Cardiac muscle cell (in vitro differentiated cells and primary cell): ENCODE results near the gene EMC10. TPM values are rescaled to one million over a fixed set of nuclear protein-coding genes. Genes with fewer than 3 reads are reported as not detected.

Source experiments
- DNase-seq, 2 donors: peaks; one replicate each; pipeline versions ENCODE4 v3.0.0 to v3.0.0-alpha.2; 2010 to 2017; ENCODE audit warnings: low read depth in 1 of 2, low spot score in 1 of 2
- H3K27ac ChIP-seq: fragments of 200-600 bp; sonication (generic); 2 replicates; pipeline ENCODE4 v1.5.1; 2016
- H3K27me3 ChIP-seq: fragments of 200-600 bp; sonication (generic); 2 replicates; pipeline ENCODE4 v1.6.0; 2016; ENCODE audit warnings: control low read depth
- H3K36me3 ChIP-seq: fragments of 200-600 bp; sonication (generic); 2 replicates; pipeline ENCODE4 v1.5.1; 2016; ENCODE audit warnings: control low read depth
- H3K4me1 ChIP-seq: fragments of 200-600 bp; sonication (generic); 2 replicates; pipeline ENCODE4 v1.8.1; 2017; ENCODE audit warnings: low read depth, mild to moderate bottlenecking, mixed run types
- H3K4me3 ChIP-seq: fragments of 200-600 bp; sonication (generic); 2 replicates; pipeline ENCODE4 v1.5.1; 2016; ENCODE audit warnings: mild to moderate bottlenecking
- H3K9me3 ChIP-seq: fragments of 200-600 bp; sonication (generic); 2 replicates; pipeline ENCODE4 v1.5.1; 2017; ENCODE audit warnings: low read depth, mild to moderate bottlenecking, control low read depth
- polyA plus RNA-seq: library from polyadenylated mRNA; unstranded; fragments of >200 nt; fragmentation: Nextera tagmentation; extraction: Ambion mirVana; gene quantifications from 2 replicates; pipeline ENCODE4 v1.2.1, GENCODE V29; 2016
- total RNA-seq: library from RNA; depleted of rRNA; stranded (reverse); fragments of >200 nt; gene quantifications from 2 replicates; pipeline ENCODE4 v1.2.3, GENCODE V29; 2016
- TF ChIP-seq, protein P1 (sequence below): IDR thresholded peaks from 2 replicates; pipeline ENCODE4 v1.5.1; 2012; ENCODE audit warnings: low read depth, mild to moderate bottlenecking, low read length

EMC10 gene
- total and polyA plus RNA-seq, 2 experiments from 2014 or later: 280 to 308 TPM

DNA sequence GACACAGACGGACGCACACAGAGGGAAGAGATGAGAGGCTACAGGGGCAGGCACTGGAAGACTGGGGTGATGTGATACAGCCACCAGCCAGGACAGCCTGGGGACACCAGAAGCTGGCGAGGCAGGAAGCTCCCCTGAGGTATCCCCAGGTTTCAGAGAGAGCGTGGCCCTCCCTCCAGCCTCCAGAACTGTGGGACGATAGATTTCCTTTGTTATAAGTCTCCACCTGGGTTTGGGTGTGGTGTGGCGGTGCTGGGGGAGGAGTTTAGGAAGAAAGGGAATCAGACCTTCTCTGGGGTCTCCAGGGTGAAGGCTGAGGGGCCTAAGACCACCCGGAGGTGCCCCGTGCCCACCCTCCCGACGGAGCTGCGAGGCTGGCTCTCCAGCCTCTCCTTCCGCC lies 40.1 kb downstream of the EMC10 start:
- no peaks in the 10 kb centered on the region for H3K9me3 ChIP-seq
- no peak overlapping the region for H3K4me3 ChIP-seq
- TF ChIP-seq, protein P1, sequence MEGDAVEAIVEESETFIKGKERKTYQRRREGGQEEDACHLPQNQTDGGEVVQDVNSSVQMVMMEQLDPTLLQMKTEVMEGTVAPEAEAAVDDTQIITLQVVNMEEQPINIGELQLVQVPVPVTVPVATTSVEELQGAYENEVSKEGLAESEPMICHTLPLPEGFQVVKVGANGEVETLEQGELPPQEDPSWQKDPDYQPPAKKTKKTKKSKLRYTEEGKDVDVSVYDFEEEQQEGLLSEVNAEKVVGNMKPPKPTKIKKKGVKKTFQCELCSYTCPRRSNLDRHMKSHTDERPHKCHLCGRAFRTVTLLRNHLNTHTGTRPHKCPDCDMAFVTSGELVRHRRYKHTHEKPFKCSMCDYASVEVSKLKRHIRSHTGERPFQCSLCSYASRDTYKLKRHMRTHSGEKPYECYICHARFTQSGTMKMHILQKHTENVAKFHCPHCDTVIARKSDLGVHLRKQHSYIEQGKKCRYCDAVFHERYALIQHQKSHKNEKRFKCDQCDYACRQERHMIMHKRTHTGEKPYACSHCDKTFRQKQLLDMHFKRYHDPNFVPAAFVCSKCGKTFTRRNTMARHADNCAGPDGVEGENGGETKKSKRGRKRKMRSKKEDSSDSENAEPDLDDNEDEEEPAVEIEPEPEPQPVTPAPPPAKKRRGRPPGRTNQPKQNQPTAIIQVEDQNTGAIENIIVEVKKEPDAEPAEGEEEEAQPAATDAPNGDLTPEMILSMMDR: no peak
- peaks cover 17% of the 10 kb centered on the region for H3K4me1 ChIP-seq
- H3K27me3 ChIP-seq: no peaks in the 10 kb centered on the region
- DNase-seq: no peak
- H3K27ac ChIP-seq: no peak overlapping the region
- H3K36me3 ChIP-seq: peaks cover 7% of the 10 kb centered on the region

DNA sequence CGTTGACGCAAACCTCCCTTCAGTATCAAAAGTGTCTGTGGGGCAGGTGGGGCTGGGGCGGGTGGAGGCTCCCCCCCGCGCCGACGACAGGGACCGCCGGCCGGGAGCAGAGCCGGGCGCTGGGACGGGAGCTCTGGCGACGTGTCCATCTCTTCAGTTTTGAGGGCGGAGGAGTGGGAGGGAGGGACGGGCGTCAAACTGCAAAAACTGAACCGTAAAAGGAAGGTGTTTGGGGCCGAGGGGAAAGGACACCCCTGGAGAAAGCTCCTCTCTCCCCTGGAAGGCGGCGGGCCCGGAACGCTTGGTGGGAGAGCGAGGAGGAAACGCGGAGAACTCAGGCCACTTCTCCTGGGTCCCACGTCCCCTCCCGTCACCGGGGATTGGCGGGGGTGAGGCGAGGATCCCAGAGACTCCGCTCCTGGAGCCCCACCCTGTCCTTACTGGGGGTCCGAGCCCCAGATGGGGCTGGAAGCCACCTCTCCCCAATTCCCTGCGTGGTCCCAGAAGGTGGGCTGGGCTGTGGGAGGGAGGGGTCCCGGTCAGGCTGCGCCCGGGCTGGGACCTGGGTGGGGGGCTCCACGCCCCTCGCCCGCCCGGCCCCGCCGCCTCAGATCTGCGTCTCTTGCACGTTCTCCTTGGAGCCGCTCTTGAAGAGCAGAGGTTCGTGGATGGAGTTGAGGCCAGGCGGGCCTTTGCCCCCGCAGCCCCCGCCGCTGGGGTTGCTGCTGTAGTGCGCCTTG lies 40.8 kb downstream of the EMC10 start:
- Histone ChIP-seq H3K4me3 (no peak overlapping the region), H3K36me3 (peaks cover 7% of the 10 kb centered on the region), H3K4me1 (peaks cover 17% of the 10 kb centered on the region), H3K27me3 (no peaks in the 10 kb centered on the region), H3K9me3 (no peaks in the 10 kb centered on the region), H3K27ac (no peak overlapping the region)
- DNase-seq: no peak
- TF ChIP-seq, protein P1: no peak

DNA sequence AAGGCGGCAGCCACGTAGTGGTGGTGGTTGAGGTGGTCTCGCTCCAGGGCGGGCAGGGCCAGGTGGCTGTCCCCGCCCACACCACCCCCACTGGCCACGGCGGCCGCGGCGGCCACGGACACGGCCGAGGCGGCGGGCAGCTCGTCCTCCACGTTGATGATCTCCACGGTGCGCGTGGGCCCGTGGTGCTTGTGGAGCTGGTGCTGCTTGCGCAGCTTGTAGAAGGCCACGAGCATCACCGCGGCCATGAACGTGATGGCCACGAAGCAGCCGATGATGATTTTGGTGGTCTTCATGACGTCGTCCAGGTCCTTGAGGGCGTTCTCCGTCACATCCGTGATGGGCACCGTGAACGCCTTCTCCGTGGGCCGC lies 41.4 kb downstream of the EMC10 start:
- Histone ChIP-seq H3K4me3 (no peak overlapping the region), H3K4me1 (peaks cover 17% of the 10 kb centered on the region), H3K9me3 (no peaks in the 10 kb centered on the region), H3K36me3 (peaks cover 7% of the 10 kb centered on the region), H3K27me3 (no peaks in the 10 kb centered on the region), H3K27ac (no peak overlapping the region)
- TF ChIP-seq, protein P1: no peak
- DNase-seq: no peak

DNA sequence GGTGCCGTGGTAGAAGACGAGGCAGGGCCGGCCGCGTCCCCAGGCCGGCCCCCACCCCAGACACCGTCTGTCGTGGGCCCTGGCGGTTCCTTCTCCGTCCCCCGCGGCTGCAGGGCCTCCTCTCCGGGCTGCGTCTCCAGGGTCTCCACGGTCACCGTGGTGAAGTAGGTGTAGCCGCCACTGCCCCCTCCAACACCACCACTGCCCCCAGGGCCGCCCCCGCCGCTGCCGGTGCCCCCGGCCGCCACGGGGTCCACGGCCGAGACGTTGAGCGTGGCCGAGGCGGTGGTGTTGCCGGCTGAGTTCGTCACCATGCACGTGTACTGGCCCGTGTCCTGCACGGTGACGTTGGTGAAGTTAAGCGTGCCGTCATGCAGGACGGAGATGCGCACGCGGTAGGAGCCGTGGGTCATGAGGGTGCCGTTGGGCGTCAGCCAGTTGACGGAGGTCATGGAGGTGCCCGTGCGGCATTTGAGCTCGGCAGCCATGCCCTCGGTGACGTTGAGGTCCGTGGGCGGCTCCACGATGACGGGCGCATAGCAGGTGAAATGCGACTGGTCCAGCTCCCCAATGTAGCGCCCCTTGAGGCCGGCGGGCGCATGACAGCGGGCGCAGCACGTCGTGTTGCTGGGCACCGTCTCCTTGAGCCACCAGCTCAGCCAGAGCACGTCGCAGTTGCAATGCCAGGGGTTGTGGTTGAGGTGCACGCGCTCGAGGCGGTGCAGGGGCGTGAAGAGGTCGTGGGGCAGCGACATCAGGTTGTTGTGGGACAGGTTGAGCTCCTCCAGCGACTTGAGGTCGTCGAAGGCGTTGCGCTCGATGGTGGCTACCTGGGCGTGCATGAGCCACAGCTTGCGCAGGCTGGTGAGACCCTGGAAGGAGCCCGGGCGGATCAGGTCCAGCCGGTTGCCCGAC lies 42.0 kb downstream of the EMC10 start:
- no peak for DNase-seq
- TF ChIP-seq, protein P1: no peak
- peaks cover 7% of the 10 kb centered on the region for H3K36me3 ChIP-seq
- H3K27me3 ChIP-seq: no peaks in the 10 kb centered on the region
- no peak overlapping the region for H3K27ac ChIP-seq
- no peak overlapping the region for H3K4me3 ChIP-seq
- H3K9me3 ChIP-seq: no peaks in the 10 kb centered on the region
- peaks cover 17% of the 10 kb centered on the region for H3K4me1 ChIP-seq

DNA sequence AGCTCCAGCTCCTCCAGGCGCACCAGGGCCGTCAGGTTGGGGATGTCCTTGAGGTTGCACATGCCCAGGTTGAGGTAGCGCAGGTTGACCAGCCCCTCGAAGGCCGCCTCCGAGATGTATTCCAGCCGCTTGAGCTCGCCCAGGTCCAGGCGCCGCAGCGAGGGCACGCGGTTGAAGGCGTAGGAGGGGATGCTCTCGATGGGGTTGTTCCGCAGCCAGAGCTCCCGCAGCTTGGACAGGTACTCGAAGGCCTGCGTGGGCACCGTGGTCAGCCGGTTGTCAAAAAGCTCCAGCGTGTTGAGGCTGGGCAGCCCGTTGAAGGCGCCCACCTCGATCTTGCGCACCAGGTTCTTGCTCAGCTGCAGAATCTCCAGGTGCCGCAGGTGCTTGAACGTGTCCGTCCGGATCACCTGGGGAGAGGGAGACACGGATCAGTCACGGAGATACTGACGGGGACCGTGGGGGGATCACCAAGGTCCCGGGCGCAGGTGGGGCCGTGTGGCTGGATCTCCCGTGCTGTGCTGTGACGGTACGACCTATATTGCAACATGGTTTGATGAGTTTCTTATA lies 42.8 kb downstream of the EMC10 start:
- Histone ChIP-seq H3K36me3 (peaks cover 7% of the 10 kb centered on the region), H3K27me3 (no peaks in the 10 kb centered on the region), H3K4me3 (no peak overlapping the region), H3K9me3 (no peaks in the 10 kb centered on the region), H3K27ac (no peak overlapping the region), H3K4me1 (peaks cover 15% of the 10 kb centered on the region)
- TF ChIP-seq, protein P1: no peak
- DNase-seq: no peak
